ENCODE data around the gene PSMB1.

Gene PSMB1

GRCh38 chr6:170487707-170488329 is 65.3 kb downstream of the PSMB1 start:
- Histone ChIP-seq H3K4me2 (no peak overlapping the region), H3K4me1 (ENCODE audit: low read depth, poor library complexity, severe bottlenecking) (no peaks in the 10 kb centered on the region), H2AFZ (ENCODE audit: low read depth) (no peak overlapping the region), H3K9ac (no peak overlapping the region), H3K27ac (no peak overlapping the region), H3K27me3 (ENCODE audit: insufficient read depth, low read depth) (no peaks in the 10 kb centered on the region), H3K4me3 (IDR thresholded peaks at IDR 0.05; ENCODE audit: insufficient read depth, low read depth, low read length) (no peak overlapping the region), H3K36me3 (ENCODE audit: insufficient read depth) (no peaks in the 10 kb centered on the region), H3K79me2 (ENCODE audit: insufficient read depth, low read depth) (no peaks in the 10 kb centered on the region), H4K20me1 (ENCODE audit: insufficient read depth) (no peaks in the 10 kb centered on the region)
- TF ChIP-seq CTCF (conservative IDR thresholded peaks at IDR 0.05; ENCODE audit: low read depth, low read length), result no peak

GRCh38 chr6:170485159-170485558 is 67.9 kb downstream of the PSMB1 start:
- H3K27ac ChIP-seq, result no peak overlapping the region
- no peak overlapping the region for H2AFZ ChIP-seq (ENCODE audit: low read depth)
- TF ChIP-seq CTCF (conservative IDR thresholded peaks at IDR 0.05; ENCODE audit: low read depth, low read length), result no peak
- H3K36me3 ChIP-seq (ENCODE audit: insufficient read depth), result no peaks in the 10 kb centered on the region
- no peaks in the 10 kb centered on the region for H3K27me3 ChIP-seq (ENCODE audit: insufficient read depth, low read depth)
- H3K4me2 ChIP-seq, result no peak overlapping the region
- no peak overlapping the region for H3K9ac ChIP-seq
- no peaks in the 10 kb centered on the region for H3K4me1 ChIP-seq (ENCODE audit: low read depth, poor library complexity, severe bottlenecking)
- no peaks in the 10 kb centered on the region for H4K20me1 ChIP-seq (ENCODE audit: insufficient read depth)
- no peak overlapping the region for H3K4me3 ChIP-seq (IDR thresholded peaks at IDR 0.05; ENCODE audit: insufficient read depth, low read depth, low read length)
- H3K79me2 ChIP-seq (ENCODE audit: insufficient read depth, low read depth), result no peaks in the 10 kb centered on the region
